GM18505 (cell line): Measurements from ENCODE around the gene SMARCA2.

Experiments
- ATAC-seq: cut with Tn5 transposase; IDR thresholded peaks from one replicate; pipeline ENCODE4 v1.9.1; 2021; ENCODE audit not compliant: unreplicated experiment
- POLR2A ChIP-seq: IDR thresholded peaks from 4 replicates; pipeline ENCODE4 v1.6.1; 2011; ENCODE audit warnings: borderline replicate concordance; ENCODE audit not compliant: insufficient read depth, insufficient read length; ENCODE audit errors: extremely low read depth

Gene SMARCA2

GRCh38 chr9:2159521-2160454 lies 144.6 kb downstream of the SMARCA2 start:
- ATAC-seq, result no peak
- no peak for TF ChIP-seq POLR2A

GRCh38 chr9:2161661-2162060 lies 146.5 kb downstream of the SMARCA2 start:
- no peak for ATAC-seq
- no peak for TF ChIP-seq POLR2A

DNA sequence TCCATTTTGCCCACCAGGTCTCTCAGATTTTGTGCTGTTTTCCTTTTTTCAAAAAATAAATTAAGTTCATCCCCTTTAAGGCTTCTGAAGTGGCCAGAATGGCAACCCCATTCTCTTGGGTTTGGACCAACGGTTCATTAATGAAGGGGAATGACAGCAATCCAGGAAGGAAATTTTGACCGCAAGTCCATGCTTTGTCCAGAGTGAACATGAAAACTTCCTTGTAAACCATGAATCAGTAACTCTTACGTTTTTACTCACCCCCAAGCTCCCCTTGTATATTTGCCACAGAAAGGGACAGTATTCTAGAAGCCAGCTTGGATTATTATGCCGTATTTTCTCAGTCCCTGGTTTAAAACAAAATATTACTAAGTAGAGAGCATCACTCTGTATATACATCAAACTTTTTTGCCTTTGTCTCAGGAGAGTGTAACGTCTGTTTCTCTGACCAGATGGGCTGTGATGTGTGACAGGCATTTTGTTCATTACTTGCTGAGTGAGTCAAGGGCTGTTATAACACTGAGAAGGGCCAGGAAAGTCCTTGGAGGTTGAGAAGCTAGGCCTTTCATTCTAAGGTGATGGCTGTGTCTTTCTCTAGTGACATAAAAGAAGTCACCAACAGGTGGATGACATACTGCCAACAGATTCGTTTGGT lies 148.2 kb downstream of the SMARCA2 start:
- ATAC-seq, result no peak
- no peak for TF ChIP-seq POLR2A

- no peak for ATAC-seq
- TF ChIP-seq POLR2A, result no peak
These were observed 149.1 kb downstream of the SMARCA2 start for GRCh38 chr9:2164268-2164667.

GRCh38 chr9:2166203-2166602 lies 151.1 kb downstream of the SMARCA2 start:
- no peak for TF ChIP-seq POLR2A
- ATAC-seq, result no peak

DNA sequence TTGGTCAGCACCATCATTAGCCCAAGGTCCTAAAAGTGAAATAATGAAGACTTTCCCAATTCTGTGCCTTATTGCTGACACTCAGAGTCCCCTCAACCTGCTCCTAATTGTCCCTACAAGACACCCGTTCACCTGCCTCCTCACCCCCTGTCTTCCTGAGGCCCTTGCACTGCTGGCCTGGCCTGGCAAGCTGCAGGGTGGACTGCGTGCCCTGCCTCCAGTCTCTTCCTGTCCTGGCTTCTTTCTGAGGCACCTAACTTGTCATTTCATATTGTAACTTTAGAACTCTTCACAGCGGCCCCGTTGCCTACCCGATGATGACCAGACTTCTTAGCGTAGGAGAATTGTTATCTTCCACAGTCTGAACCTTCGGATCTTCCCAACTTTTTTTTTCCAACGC lies 153.9 kb downstream of the SMARCA2 start:
- ATAC-seq, result no peak

GRCh38 chr9:2170722-2171121 lies 155.6 kb downstream of the SMARCA2 start:
- no peak for TF ChIP-seq POLR2A
- ATAC-seq, result no peak

More for the DNA sequence above, 153.9 kb downstream of the SMARCA2 start:
- no peak for TF ChIP-seq POLR2A

- TF ChIP-seq POLR2A, result no peak
- ATAC-seq, result no peak
These were observed 158.0 kb downstream of the SMARCA2 start for GRCh38 chr9:2173170-2173569.

- ATAC-seq, result no peak
- no peak for TF ChIP-seq POLR2A
These were observed 158.7 kb downstream of the SMARCA2 start for GRCh38 chr9:2173861-2174260.

DNA sequence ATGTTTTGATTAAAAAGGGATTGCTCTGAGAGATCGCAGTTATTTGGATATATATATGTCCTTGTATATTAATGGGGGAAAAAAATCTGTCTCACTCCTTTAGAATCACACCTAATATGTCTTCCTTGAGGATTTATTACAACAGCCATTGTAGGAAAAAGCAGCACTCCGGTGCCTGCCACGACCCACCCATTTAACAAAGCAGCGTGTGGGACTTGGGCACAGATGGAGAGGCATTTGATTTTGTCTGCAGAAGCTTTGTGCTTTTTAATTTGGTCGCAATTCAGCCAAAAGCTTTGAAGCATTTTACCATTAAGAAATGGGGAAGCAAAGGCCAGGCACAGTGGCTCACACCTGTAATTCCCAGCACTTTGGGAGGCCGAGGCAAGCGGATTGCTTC lies 159.2 kb downstream of the SMARCA2 start:
- no peak for ATAC-seq
- no peak for TF ChIP-seq POLR2A

- TF ChIP-seq POLR2A, result no peak
- no peak for ATAC-seq
These were observed 159.8 kb downstream of the SMARCA2 start for GRCh38 chr9:2174911-2175310.

- TF ChIP-seq POLR2A, result no peak
- ATAC-seq, result no peak
These were observed 162.0 kb downstream of the SMARCA2 start for GRCh38 chr9:2177121-2177520.

DNA sequence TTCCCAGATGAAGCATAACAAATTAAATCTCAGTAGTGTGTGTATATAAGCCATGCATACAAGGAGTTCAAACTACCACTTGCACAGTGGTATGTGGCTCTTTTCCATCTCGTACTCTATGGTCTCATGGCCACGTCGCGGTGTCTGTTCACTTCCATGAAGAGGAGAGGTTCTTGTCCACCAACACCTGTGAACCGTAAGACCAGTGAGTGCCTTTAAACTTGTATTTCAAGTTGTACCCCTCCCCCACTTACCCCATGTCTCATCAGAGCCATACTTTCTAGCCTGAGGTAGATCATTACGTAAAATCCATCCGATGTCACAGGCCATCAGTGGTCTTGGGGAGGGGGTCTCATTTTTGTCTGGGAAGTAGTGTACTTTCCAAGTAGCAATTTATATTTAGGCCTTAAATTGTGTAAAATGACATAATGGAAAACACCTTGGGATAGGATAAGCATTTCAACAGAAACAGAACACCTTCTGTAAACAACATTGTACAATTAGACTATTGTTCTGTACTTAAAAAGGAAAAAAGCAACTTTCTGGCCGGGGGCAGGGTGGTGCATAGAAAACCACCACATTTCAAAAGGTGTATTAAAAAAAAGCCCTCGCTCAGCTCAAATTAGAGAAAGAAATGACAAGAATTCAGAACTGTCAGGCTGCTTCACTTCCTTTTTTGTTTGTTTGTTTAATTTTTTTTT lies 163.0 kb downstream of the SMARCA2 start:
- no peak for TF ChIP-seq POLR2A
- no peak for ATAC-seq
